HuH-7.5 (cell line): ENCODE measurements around the gene FLT3LG.

ENCODE experiments used
- DNase-seq: peaks from one replicate; pipeline ENCODE4 v3.0.0; 2011; ENCODE audit warnings: low spot score

Gene FLT3LG

DNA sequence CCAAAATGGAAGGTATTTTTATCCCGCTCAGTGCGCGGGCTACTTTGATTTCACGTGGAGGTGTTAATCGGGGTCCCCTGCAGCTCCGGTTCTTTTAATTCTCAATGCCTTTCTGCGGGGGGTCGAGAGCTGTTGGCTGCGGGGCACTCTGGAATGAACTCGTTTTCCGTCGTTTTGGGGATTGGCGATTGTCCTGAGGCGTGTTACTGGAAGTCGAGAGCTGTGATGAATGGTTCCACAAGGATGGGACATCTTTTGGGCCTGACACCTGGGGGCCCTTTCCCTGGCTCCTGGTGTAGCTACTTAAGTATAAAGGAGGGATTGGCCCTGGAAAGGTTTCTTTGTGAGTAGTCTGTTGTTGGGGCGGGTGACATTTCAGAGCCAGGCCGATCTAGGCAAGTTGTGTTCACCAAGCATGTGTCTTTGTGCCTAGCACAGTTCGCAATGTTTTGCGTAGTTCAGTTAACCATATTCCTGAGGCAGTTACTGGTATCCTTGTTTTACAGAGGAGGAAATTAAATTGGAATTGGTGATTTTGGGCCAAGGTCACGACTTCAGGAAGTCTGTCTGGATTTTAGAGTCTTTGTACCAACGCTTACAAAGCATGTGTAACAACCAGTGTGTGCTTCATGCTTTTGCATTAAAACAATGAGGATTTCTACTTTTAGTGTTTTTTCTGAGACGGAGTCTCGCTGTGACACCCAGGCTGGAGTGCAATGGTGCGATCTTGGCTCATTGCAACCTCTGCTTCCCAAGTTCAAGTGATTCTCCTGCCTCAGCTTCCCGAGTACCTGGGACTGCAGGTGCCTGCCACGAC, 14.2 kb downstream of the FLT3LG start:
- no peak for DNase-seq

DNA sequence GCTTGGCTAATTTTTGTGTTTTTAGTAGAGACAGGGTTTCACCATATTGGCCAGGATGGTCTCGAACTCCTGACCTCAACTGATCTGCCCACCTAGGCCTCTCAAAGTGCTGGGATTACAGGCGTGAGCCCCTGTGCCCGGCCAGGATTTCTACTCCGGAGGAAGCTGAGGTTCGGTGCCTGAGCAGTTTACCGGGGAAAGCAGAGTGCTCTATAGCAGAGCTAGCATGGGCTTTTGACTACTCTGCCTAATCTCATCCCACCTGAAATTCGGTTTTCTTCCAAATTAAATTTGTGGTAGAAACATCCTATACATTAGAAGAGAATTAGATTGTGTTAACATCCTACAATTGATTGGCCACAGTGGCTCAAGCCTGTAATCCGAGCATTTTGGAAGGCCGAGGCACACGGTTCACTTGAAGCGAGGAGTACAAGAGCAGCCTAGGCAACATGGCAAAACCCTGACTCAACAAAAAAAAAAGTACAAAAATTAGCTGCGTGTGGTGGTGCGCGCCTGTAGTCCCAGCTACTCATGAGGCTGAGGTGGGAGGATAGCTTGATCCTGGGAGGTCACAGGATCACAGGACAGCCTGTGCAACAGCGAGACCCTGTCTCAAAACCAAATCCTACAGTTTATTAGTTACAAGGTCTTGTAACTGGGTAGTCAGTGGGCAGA, 15.0 kb downstream of the FLT3LG start:
- no peak for DNase-seq

DNA sequence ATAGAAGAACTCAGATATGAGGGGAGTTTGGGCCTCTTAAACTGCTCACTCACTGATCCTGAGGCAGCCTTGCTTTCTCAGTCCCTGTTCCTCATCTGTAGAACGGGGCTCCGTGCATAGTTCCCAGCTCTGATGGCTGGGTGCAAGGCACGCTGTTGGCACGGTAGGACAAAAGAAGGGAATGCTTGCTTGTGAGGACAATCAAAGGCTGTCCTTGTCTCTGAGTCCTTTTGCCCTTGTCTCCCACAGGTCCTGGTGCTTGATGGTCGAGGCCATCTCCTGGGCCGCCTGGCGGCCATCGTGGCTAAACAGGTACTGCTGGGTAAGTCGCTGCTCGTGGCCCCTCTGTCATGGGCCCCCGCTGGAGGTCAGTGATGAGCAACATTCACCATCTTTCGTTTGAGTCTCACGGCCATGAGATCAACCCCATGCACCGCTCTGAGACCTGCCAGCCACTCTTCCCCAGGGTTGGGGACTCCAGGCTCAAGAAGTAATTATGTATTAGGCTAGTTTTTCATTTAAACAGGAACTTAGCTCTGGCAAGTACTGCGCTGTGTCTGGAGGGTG, 15.7 kb downstream of the FLT3LG start:
- DNase-seq, result no peak

DNA sequence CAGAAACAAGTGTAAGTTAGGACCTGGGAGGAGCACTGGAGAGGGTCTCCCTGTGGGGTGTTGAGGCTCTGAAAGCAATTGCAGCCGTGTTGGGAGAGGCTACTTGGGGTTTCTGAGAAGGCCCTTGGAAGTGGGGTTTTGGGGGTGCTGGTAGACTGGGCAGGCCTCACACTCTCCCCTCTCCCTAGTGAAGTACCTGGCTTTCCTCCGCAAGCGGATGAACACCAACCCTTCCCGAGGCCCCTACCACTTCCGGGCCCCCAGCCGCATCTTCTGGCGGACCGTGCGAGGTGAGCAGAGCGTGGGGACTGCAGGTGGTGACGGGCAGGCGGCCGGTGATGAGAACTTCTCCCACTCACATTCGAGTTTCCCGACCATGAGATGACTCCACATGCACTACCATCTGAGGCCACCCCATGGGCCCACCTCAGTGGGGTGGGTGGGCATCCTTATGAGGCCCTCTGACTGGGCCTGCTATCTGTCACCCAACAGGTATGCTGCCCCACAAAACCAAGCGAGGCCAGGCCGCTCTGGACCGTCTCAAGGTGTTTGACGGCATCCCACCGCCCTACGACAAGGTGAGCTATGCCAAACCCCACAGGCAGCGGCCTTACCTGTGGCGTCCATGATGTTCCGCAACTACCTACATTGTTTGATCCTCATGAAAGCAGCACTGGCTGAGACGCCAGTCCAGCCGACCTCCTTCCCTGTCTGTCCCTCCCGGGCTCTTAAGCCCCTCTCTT, 16.4 kb downstream of the FLT3LG start:
- DNase-seq, result no peak

DNA sequence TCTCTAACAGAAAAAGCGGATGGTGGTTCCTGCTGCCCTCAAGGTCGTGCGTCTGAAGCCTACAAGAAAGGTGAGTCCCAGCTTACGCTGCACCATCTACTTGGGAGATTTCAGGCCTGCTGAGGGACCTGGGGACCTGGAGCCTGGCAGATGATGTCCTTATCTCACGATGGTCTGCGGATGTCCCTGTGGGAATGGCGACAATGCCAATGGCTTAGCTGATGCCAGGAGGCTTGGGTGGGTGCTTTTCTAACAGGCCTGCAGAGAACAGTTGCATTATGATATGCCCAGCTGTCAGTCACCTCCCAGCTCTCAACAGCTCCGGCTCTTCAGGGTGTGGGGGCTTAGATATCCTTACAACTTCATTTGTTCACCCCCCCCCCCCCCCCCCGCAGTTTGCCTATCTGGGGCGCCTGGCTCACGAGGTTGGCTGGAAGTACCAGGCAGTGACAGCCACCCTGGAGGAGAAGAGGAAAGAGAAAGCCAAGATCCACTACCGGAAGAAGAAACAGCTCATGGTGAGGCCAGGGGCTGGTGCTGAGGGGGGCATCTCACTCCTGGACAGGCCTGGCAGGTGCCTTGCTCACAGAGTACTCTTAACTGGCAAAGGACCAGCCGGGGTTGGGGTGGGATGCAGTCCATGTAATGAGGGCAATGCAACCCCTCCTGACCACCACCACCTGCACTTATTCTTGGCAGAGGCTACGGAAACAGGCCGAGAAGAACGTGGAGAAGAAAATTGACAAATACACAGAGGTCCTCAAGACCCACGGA, 17.2 kb downstream of the FLT3LG start:
- DNase-seq, result no peak

DNA sequence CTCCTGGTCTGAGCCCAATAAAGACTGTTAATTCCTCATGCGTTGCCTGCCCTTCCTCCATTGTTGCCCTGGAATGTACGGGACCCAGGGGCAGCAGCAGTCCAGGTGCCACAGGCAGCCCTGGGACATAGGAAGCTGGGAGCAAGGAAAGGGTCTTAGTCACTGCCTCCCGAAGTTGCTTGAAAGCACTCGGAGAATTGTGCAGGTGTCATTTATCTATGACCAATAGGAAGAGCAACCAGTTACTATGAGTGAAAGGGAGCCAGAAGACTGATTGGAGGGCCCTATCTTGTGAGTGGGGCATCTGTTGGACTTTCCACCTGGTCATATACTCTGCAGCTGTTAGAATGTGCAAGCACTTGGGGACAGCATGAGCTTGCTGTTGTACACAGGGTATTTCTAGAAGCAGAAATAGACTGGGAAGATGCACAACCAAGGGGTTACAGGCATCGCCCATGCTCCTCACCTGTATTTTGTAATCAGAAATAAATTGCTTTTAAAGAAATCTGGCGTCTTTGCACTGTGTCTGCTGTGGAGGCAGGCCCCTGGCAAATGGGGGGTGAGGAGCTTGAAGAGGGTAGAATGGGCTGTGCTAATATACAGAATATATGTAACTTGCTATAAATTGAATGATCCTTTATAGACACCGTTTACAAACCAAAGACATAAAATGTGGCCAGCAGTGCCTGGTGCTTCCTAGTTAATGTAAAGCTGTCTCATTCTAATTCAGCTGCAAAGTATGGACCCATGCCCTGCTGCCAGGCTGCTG, 18.0 kb downstream of the FLT3LG start:
- DNase-seq, result no peak

DNA sequence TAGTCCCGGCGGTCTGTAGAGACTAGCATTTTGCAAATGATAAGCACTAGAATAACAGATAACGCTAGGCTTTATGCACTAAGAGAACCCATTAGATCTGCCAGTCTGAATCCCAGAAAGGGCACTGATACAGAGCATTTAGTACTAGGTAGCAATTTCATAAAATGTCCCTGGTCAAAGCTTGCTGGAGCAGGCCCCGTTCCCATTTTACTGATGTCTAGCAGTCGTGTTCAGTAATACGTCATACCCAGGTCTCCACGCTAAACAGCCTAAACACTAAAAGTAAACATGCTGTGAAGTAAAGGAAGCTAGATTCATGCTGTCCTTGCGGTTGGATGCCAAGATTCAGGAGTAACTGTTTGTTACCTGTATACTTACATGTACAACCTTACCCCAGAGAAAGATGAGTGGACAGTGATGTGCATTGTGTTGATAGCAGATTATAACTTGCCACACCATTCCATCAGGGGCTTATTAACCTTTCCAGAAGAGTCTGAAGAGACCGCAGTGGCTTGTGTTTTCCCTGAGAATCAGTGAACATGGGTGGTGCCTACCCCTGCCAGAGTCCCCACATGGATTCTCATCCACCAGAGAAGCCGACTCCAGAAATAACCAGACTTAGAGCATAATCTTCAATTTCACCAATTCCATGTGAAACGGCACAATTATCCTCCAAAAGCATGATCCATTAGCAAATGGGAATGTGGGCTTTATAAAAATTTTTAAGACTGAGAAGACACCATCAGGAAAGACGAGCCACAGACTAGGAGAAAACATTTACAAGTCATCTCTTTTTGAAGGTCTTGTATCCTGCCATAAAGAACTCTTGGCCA, 18.8 kb downstream of the FLT3LG start:
- DNase-seq, result no peak

DNA sequence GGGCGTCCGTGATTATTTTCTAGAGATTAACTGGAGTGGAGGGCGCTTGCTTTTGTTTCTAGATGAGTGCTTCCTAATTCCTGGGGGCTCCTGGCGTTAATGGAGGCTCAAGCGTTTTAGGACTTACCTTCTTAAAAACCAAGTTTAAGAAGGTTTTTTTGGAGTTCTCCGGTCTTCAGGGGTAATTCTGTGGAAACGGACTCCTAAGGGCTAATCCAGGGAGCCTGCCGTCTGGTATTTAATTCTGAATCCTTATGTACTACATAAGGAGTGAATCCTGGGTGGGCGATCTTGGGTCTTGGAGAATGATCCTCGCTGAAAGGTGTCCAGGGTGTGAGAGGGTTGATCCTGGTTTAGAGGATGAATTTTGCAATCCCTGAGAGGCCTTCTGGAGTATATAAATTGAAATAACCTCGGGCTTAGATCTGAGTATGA, 22.6 kb downstream of the FLT3LG start:
- no peak for DNase-seq

DNA sequence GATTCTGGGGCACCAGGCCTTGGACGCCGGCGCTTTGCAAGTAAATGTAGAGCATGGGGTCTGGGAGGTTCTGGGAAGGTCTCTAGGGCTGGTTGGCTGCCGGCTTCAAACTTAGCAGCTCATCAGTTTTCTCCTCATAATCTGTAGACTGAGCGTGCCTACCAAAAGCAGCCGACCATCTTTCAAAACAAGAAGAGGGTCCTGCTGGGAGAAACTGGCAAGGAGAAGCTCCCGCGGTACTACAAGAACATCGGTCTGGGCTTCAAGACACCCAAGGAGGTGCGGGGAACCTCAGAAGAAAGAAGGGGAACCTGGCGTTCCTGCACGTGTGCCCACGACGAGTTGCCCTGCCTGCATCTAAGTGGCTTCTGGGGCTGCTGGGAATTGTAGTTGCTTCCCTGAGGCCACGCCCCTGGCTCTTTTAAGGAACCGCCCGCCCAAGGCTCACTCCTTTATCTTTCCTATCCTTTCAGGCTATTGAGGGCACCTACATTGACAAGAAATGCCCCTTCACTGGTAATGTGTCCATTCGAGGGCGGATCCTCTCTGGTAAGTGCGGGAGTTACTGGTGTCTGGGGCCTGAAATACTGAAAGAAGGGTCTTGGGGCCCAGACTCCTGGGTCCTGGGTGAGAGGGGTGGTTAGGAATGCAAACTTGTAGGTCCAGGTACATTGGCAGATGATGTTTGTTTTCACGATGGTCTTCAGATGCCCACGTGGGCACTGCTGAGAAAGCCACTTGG, 23.2 kb downstream of the FLT3LG start:
- DNase-seq, result no peak

DNA sequence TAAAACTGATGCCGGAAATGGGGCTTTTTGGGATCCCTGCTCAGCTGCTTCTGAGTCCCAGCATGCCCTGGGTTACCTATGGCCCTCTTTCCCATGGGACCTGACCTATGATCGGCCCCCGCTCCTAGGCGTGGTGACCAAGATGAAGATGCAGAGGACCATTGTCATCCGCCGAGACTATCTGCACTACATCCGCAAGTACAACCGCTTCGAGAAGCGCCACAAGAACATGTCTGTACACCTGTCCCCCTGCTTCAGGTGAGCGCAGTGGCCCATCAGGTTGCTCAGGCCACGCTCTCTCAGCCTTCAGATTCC, 23.7 kb downstream of the FLT3LG start:
- DNase-seq, result no peak

DNA sequence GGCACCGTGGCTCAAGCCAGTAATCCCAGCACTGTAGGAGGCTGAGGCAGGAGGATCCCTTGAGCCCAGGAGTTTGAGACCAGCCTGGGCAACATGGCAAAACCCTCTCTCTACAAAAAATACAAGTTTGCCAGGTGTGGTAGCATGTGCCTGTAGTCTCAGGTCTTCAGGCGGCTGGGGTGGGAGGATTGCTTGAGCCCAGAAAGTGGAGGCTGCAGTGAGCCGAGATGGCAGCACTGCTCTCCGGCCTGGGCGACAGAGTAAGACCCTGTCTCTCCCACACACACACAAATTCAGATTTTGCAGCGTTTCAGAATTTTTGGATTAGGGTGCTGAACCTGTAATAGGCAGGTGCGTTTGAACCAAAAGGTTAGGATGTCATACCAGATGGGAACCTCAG, 24.5 kb downstream of the FLT3LG start:
- DNase-seq, result no peak

DNA sequence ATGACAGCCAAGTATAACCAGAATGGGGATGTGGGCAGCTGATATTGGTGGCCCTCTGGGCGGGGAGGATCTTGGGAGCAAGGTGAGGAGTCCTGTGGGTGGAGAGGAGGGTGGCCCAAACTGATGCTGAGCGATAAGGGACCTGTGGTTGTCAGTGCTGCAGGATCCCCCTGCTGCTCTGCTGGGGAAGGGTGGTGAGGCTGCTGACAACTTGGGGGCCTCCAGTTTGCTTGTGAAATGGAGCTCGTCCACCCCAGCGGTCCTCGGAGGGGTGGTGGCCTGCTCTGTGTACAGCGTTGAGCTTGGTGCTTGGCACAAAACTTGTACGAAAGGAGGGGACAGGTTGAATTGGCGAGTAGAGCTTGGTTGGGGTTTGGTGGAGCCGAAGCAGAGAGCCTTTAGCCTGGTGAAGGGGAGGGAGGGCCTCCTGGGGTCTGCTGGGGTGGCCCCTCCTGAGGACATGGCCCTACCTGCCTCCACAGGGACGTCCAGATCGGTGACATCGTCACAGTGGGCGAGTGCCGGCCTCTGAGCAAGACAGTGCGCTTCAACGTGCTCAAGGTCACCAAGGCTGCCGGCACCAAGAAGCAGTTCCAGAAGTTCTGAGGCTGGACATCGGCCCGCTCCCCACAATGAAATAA, 25.1 kb downstream of the FLT3LG start:
- DNase-seq, result no peak

DNA sequence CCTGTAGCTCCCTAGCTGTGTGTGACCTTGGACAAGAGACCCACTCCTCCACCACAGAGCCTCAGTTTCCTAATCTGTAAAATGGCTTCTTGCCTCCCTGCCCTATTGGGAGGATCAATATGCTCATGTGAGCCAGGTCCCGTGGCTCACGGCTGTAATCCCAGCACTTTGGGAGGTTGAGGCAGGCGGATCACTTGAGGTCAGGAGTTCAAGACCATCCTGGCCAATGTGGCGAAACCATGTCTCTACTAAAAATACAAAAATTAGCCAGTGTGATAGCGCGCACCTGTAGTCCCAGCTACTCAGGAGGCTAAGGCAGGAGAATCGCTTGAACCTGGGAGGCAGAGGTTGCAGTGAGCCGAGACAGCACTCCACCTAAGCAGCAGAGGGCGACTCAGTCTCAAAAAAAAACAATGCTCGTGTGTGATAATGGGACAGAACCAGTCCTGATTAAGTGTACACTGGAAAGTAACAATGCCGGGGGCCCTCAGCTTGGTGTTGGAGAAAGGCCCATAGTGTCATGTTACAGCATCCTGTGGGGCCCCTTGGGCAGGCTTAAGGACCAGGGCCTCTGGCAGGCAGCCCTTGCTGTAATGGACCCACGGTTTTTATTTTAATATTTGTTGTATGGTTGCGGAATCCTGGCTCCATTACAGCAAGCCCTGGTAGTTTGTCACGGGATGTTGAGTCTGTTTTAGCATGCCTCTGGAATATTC, 29.0 kb downstream of the FLT3LG start:
- peak; percentile 63 for DNase-seq

DNA sequence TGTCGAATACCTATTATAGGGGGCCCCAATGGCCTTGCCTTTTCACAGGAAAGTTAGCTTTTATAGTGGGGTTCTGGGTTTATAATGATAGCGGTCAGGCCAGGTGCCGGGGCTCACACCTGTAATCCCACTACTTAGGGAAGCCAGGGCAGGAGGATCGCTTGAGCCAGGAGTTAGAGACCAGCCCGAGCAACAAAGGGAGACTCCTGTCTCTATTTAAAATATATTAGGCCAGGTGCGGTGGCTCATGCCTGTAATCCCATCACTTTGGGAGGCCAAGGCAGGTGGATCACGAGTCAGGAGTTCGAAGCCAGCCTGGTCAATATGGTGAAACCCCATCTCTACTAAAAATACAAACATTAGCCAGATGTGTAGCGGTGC, 29.6 kb downstream of the FLT3LG start:
- no peak for DNase-seq

DNA sequence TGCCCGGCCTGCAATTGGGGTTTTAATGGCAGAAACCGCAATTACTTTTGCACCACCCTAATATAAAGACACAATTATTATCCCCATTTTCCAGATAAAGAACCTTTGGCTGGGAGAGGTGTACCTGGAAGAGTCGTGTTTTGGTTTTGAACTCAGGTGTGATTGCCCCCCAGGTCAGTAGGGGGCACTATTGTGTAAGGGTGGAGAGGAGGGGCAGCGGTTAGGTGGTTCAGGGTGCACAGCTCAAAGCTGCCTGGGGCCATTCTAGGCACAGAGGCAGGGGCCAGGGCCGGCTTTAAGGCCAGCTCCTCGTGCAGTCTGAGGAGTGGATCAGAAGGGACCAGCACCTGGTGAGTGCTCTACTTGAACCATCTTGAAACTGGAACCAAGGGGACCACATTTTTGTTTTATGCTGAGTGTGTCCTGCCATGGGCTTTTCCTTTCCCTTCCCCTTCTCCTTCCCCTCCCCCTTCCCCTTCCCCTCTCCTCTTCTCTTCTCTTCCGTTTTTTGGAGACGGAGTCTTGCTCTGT, 32.6 kb downstream of the FLT3LG start:
- DNase-seq, result peak; percentile 86

DNA sequence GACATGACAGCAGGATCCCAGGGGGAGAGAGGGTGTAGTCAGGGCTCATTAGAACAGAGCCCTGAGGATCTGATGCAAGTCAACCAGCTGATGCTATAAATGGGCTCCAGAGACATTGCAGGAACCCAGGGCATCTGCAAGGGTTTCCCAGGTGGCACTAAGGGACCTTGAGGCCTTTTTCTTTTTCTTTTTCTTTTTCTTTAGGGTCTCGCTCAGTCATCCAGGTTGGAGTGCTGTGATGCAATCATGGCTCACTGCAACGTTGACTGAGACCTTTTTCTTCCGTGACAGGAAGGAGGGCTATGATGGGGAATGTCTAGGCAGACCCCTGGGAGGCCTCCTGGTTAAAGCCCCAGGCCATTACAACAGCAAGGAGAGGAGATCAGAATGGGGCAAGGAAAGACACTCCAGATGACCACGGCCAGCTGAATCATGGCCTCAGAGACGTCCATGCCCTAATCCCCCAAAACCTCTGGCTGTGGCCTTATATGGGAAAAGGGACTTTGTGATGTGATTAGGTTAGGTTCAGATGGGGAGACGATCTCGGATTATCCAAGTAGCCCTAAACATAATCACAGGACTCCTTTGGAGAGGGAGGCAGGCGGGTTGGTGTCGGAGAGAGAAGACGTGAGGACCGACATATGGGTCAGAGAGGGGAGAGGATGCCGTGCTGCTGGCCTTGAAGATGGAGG, 33.9 kb downstream of the FLT3LG start:
- no peak for DNase-seq

DNA sequence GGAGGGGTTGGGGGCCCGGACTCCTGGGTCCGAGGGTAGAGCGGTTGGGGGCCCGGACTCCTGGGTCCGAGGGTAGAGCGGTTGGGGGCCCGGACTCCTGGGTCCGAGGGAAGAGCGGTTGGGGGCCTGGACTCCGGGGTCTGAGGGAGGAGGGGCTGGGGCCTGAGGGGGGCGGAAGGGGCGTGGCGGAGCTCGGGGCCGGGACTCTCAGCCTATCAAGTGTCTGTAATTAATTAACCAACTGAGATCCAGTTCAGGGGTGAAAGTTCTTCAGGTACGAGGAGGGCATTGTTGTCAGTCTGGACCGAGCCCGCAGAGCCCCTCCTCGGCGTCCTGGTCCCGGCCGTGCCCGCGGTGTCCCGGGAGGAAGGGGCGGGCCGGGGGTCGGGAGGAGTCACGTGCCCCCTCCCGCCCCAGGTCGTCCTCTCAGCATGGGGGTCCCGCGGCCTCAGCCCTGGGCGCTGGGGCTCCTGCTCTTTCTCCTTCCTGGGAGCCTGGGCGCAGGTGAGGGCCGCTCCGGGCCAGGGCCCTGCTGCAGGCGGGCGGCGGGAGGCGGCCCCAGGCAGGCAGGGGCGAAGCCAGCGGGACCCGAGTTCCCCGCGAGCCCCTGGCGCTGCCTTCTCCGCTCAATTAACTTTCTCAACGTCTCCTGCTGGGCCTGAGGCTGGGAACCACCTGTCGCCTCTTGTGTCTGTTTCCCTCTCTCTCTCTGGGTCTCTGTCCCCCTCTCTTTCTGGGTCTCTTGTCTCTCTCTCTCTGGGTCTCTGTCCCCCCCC, 39.1 kb downstream of the FLT3LG start:
- peak; percentile 76 for DNase-seq
